IMR-90 (cell line): ENCODE measurements around the gene PYCR2. TPM values are rescaled to one million over a fixed set of nuclear protein-coding genes. Genes with fewer than 3 reads are reported as not detected.

ENCODE experiments used
- ATAC-seq: fragments of 200-7000 bp; cut with Tn5 transposase; 2 replicates; pipeline ENCODE4 v1.9.1; 2020; ENCODE audit warnings: low read depth, mild to moderate bottlenecking, moderate library complexity
- BruUV-seq: library from RNA; stranded (reverse); fragments of 400-500 nt; replicated peaks from 2 replicates; lab custom pipeline; 2021; lab: Mats Ljungman, UMichigan
- CTCF ChIA-PET: fragments of 300-600 bp; formaldehyde crosslinking; extraction: SDS; loops from one replicate; lab custom pipeline; 2021; ENCODE audit warnings: antibody characterized with exemption; lab: Yijun Ruan, JAX
- POLR2A ChIA-PET: fragments of 300-600 bp; sonication (Branson Sonifier 250); formaldehyde crosslinking; loops from one replicate; lab custom pipeline; 2022; ENCODE audit warnings: antibody characterized with exemption; ENCODE audit not compliant: unreplicated experiment; lab: Charles Lee
- DNase-seq: peaks from one replicate; pipeline ENCODE4 v3.0.0; 2013
- H2AFZ ChIP-seq: replicated peaks from 2 replicates; pipeline ENCODE3; 2013; ENCODE audit warnings: low read length, mild to moderate bottlenecking; ENCODE audit not compliant: poor library complexity
- H2AK5ac ChIP-seq: 2 replicates; pipeline ENCODE4 v1.6.1; 2013; ENCODE audit warnings: low read depth, low read length, inconsistent platforms
- H2AK9ac ChIP-seq: replicated peaks from 2 replicates; pipeline ENCODE3; 2013; ENCODE audit warnings: mild to moderate bottlenecking, low read depth, low read length, moderate library complexity; ENCODE audit not compliant: poor library complexity
- H2BK120ac ChIP-seq: 2 replicates; pipeline ENCODE4 v1.6.1; 2013; ENCODE audit warnings: low read depth, low read length, inconsistent platforms
- H2BK15ac ChIP-seq: 3 replicates; pipeline ENCODE4 v1.6.1; 2013; ENCODE audit warnings: low read depth, low read length, inconsistent platforms
- H2BK20ac ChIP-seq: 2 replicates; pipeline ENCODE4 v1.6.1; 2013; ENCODE audit warnings: low read depth, mild to moderate bottlenecking, inconsistent platforms, low read length, moderate library complexity
- H2BK5ac ChIP-seq: 2 replicates; pipeline ENCODE4 v1.6.1; 2013; ENCODE audit warnings: mild to moderate bottlenecking, low read depth, low read length, inconsistent platforms; ENCODE audit not compliant: poor library complexity, severe bottlenecking
- H3K14ac ChIP-seq: replicated peaks from 2 replicates; pipeline ENCODE4 v1.6.1; 2013; ENCODE audit warnings: low read depth, low read length, inconsistent platforms
- H3K18ac ChIP-seq: 2 replicates; pipeline ENCODE4 v1.6.1; 2013; ENCODE audit warnings: low read depth, low read length, control low read depth
- H3K23ac ChIP-seq: 2 replicates; pipeline ENCODE4 v1.6.1; 2013; ENCODE audit warnings: low read depth, low read length, inconsistent platforms
- H3K27ac ChIP-seq: 2 replicates; pipeline ENCODE4 v1.5.1; 2013; ENCODE audit warnings: mild to moderate bottlenecking, control low read depth, low read length; ENCODE audit not compliant: insufficient read depth
- H3K27me3 ChIP-seq: 2 replicates; pipeline ENCODE4 v1.6.1; 2013; ENCODE audit warnings: low read length; ENCODE audit not compliant: control insufficient read depth, insufficient read depth
- H3K36me3 ChIP-seq: 2 replicates; pipeline ENCODE4 v1.6.1; 2013; ENCODE audit warnings: low read length, mixed read lengths; ENCODE audit not compliant: control insufficient read depth, insufficient read depth
- H3K4ac ChIP-seq: 2 replicates; pipeline ENCODE4 v1.6.1; 2013; ENCODE audit warnings: low read depth, low read length, inconsistent platforms
- H3K4me1 ChIP-seq: 2 replicates; pipeline ENCODE4 v1.6.1; 2013; ENCODE audit warnings: low read length, mixed read lengths; ENCODE audit not compliant: control insufficient read depth, insufficient read depth
- H3K4me2 ChIP-seq: 2 replicates; pipeline ENCODE4 v1.6.1; 2013; ENCODE audit warnings: low read depth, mild to moderate bottlenecking, control low read depth, low read length, moderate library complexity
- H3K4me3 ChIP-seq: 2 replicates; pipeline ENCODE4 v1.5.1; 2013; ENCODE audit warnings: low read depth, mild to moderate bottlenecking, control low read depth, low read length, moderate library complexity; ENCODE audit not compliant: insufficient read depth
- H3K56ac ChIP-seq: 2 replicates; pipeline ENCODE4 v1.6.1; 2013; ENCODE audit warnings: low read length, inconsistent platforms; ENCODE audit not compliant: insufficient read depth; ENCODE audit errors: extremely low read depth
- H3K79me1 ChIP-seq, 2 experiments: 2 replicates each; pipeline ENCODE4 v1.6.1; 2013; ENCODE audit warnings: low read length in 2 of 2, inconsistent platforms in 1 of 2, low read depth in 1 of 2
- H3K9ac ChIP-seq: 2 replicates; pipeline ENCODE4 v1.6.1; 2013; ENCODE audit warnings: low read depth, low read length, control low read depth
- H3K9me1 ChIP-seq: 2 replicates; pipeline ENCODE4 v1.6.1; 2013; ENCODE audit warnings: low read length, inconsistent platforms; ENCODE audit not compliant: insufficient read depth
- H3K9me3 ChIP-seq: 2 replicates; pipeline ENCODE4 v1.6.1; 2013; ENCODE audit warnings: low read length; ENCODE audit not compliant: control insufficient read depth, insufficient read depth
- H4K20me1 ChIP-seq: 2 replicates; pipeline ENCODE4 v1.6.1; 2013; ENCODE audit warnings: low read length, inconsistent platforms; ENCODE audit not compliant: insufficient read depth
- H4K5ac ChIP-seq: 2 replicates; pipeline ENCODE4 v1.6.1; 2013; ENCODE audit warnings: mild to moderate bottlenecking, low read depth, low read length, control low read depth
- H4K8ac ChIP-seq, 2 experiments: 2 replicates each; pipeline ENCODE4 v1.6.1; 2013; ENCODE audit warnings: low read depth in 2 of 2, low read length in 2 of 2, control low read depth in 1 of 2, inconsistent platforms in 1 of 2
- H4K91ac ChIP-seq: 2 replicates; pipeline ENCODE4 v1.6.1; 2013; ENCODE audit warnings: low read depth, low read length, inconsistent platforms; ENCODE audit not compliant: insufficient read depth
- BHLHE40 ChIP-seq: fragments of 150-350 bp; IDR thresholded peaks from 2 replicates; pipeline ENCODE4 v1.6.1; 2016; ENCODE audit warnings: mild to moderate bottlenecking, low read depth, low read length
- CEBPB ChIP-seq: IDR thresholded peaks from 2 replicates; pipeline ENCODE4 v1.6.1; 2012; ENCODE audit warnings: low read depth, low read length, improper control_type of control experiment
- CHD1 ChIP-seq: IDR thresholded peaks from 2 replicates; pipeline ENCODE4 v1.6.1; 2012; ENCODE audit warnings: low read depth, low read length, improper control_type of control experiment
- FOS ChIP-seq: fragments of 150-350 bp; IDR thresholded peaks from 2 replicates; pipeline ENCODE4 v1.6.1; 2016; ENCODE audit warnings: low read depth, low read length
- MAFK ChIP-seq: IDR thresholded peaks from 2 replicates; pipeline ENCODE4 v1.6.1; 2012; ENCODE audit warnings: low read depth, low read length, improper control_type of control experiment
- MAZ ChIP-seq: IDR thresholded peaks from 2 replicates; pipeline ENCODE4 v1.6.1; 2012; ENCODE audit warnings: low read depth, mild to moderate bottlenecking, low read length, improper control_type of control experiment, moderate library complexity, borderline replicate concordance
- MXI1 ChIP-seq: IDR thresholded peaks from 2 replicates; pipeline ENCODE4 v1.6.1; 2012; ENCODE audit warnings: low read depth, mild to moderate bottlenecking, low read length, moderate library complexity, borderline replicate concordance
- NFE2L2 ChIP-seq: fragments of 150-350 bp; IDR thresholded peaks from 2 replicates; pipeline ENCODE4 v1.6.1; 2016; ENCODE audit warnings: low read depth, mild to moderate bottlenecking, low read length
- RAD21 ChIP-seq: IDR thresholded peaks from 2 replicates; pipeline ENCODE4 v1.6.1; 2012; ENCODE audit warnings: low read length, improper control_type of control experiment
- RCOR1 ChIP-seq: IDR thresholded peaks from 2 replicates; pipeline ENCODE4 v1.6.1; 2012; ENCODE audit warnings: mild to moderate bottlenecking, low read length, improper control_type of control experiment; ENCODE audit not compliant: insufficient replicate concordance
- WGBS, 2 experiments: methylation state at CpG; one replicate each; pipeline versions ENCODE4 v1.1.5 to v1.1.7; 2013; ENCODE audit warnings: missing lambda C conversion rate in 2 of 2; ENCODE audit not compliant: insufficient read length in 1 of 2; ENCODE audit errors: extremely low coverage in 2 of 2; 5-methylcytosine and 5-hydroxymethylcytosine counted together
- dilution Hi-C: fragments of 300-500 bp; cut with HindIII; formaldehyde crosslinking; loops from one replicate; pipeline ENCODE4 v1.14.3; 2018; ENCODE audit warnings: low sequenced_read_pairs; ENCODE audit not compliant: unreplicated experiment
- in situ Hi-C: fragments of 300-500 bp; cut with MboI; formaldehyde crosslinking; loops from 3 replicates; pipeline ENCODE4 v1.14.3; 2019; ENCODE audit warnings: low sequenced_read_pairs, inconsistent platforms, mixed read lengths
- intact Hi-C: fragments of 100-400 bp; cut with micrococcal nuclease; formaldehyde crosslinking; loops from 2 replicates; pipeline ENCODE4 v1.10.0; 2022
- polyA plus RNA-seq, 3 experiments: library from polyadenylated mRNA; depleted of rRNA; stranded (reverse); fragments of >200 nt; gene quantifications; 2 replicates each; pipeline ENCODE4 v1.2.3, GENCODE V29; 2012; ENCODE audit warnings: low replicate concordance in 1 of 3
- total RNA-seq: library from RNA; depleted of rRNA; stranded (reverse); fragments of >200 nt; gene quantifications from 2 replicates; pipeline ENCODE4 v1.2.3, GENCODE V29; 2012
- TF ChIP-seq, protein P1 (sequence below): conservative IDR thresholded peaks from 2 replicates; pipeline ENCODE4 v1.5.1; 2012; ENCODE audit warnings: mild to moderate bottlenecking, low read depth, low read length, improper control_type of control experiment

Gene PYCR2
- total and polyA plus RNA-seq, 2 of the 4 experiments (the other 2 are of a cell fraction) = 34.4 to 68.1 TPM

DNA sequence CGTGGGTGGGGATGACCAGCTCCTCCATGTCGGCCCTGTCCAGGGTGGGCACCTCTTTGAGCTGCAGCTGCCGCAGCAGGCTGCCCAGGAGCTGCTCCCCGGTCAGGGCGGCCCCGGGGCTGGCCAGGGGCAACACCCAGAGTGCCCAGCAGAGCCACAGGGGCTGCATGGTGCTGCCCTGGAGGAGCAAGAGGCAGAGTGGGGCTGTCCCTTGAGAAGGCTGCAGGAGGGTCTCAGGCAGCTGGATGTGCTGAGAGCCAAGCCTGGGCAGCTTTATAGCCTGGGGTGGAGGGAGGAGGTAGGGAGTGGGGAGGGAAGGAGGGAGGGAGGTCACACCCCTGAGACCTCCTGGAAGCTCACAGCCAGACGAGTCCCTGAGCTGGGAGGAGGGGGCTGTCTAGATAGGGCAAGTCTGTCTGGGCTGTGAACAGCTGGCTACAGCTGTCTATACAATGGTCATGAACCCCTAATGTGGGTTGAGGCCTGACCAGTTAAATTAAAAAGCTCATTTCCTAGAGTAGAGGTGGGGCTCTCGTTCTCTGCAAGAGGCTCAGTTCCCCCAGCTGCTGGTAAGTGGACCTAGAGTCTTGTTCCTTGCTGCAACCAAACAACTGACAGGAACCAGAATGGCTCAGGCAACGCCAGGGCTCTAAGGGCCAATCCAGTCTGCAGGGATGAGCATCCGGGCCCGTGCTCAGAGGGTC, 35.0 kb downstream of the PYCR2 start, which contains the start of gene LEFTY1:
Gene LEFTY1 (minus strand): TSS at position 249 of the 704 bp plus-strand sequence. CDS start 80 bp downstream, at position 169.
- Histone ChIP-seq H3K4me3 (no peak within 1 kb of the TSS), H4K5ac (no peak within 1 kb of the TSS), H2BK120ac (no peak within 1 kb of the TSS), H3K27me3 (no peaks in the 10 kb centered on the region), H3K4me1 (no peaks in the 10 kb centered on the region), H3K9me3 (no peaks in the 10 kb centered on the region), H2AK5ac (no peak within 1 kb of the TSS), H2BK5ac (no peak within 1 kb of the TSS), H4K8ac (no peak within 1 kb of the TSS), H3K14ac (no peak within 1 kb of the TSS), H3K79me1 (no peaks in the 10 kb centered on the region), H4K20me1 (no peaks in the 10 kb centered on the region), H3K23ac (no peak within 1 kb of the TSS), H3K27ac (no peak within 1 kb of the TSS), H2AK9ac (no peak within 1 kb of the TSS), H4K91ac (no peak within 1 kb of the TSS), H3K9me1 (no peaks in the 10 kb centered on the region), H3K18ac (no peak within 1 kb of the TSS), H3K36me3 (no peaks in the 10 kb centered on the region), H2BK15ac (no peak within 1 kb of the TSS), H2AFZ (peak within 1 kb of the TSS; percentile 58), H3K9ac (no peak within 1 kb of the TSS), H3K4ac (no peak within 1 kb of the TSS), H3K56ac (no peak within 1 kb of the TSS), H2BK20ac (no peak within 1 kb of the TSS), H3K4me2 (no peak within 1 kb of the TSS)
- intact Hi-C loops = no loop called here
- BruUV-seq = no TSS peak
- DNase-seq (no peak), ATAC-seq (no peak)
- WGBS, 2 experiments = 41% methylated on average over 3 of the region's 11 CpGs; no CpG with 5 or more reads in 1 of the 2 experiments
- POLR2A ChIA-PET = interaction anchor here (0.5 kb wide), 2 partner anchors 121 to 126 kb away, joined by 3 to 7 read pairs; no protein-coding TSS in a partner anchor
- in situ Hi-C loops = no loop called here
- dilution Hi-C loops = no loop called here
- TF ChIP-seq CHD1 (no peak), MAFK (no peak), MAZ (no peak), RCOR1 (no peak), BHLHE40 (no peak), MXI1 (no peak), NFE2L2 (no peak), CEBPB (no peak), RAD21 (no peak), FOS (no peak)
- TF ChIP-seq, protein P1, sequence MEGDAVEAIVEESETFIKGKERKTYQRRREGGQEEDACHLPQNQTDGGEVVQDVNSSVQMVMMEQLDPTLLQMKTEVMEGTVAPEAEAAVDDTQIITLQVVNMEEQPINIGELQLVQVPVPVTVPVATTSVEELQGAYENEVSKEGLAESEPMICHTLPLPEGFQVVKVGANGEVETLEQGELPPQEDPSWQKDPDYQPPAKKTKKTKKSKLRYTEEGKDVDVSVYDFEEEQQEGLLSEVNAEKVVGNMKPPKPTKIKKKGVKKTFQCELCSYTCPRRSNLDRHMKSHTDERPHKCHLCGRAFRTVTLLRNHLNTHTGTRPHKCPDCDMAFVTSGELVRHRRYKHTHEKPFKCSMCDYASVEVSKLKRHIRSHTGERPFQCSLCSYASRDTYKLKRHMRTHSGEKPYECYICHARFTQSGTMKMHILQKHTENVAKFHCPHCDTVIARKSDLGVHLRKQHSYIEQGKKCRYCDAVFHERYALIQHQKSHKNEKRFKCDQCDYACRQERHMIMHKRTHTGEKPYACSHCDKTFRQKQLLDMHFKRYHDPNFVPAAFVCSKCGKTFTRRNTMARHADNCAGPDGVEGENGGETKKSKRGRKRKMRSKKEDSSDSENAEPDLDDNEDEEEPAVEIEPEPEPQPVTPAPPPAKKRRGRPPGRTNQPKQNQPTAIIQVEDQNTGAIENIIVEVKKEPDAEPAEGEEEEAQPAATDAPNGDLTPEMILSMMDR = no peak
- CTCF ChIA-PET = no interaction called here
